ENCODE results near the gene SEMA3F.

SEMA3F gene

DNA sequence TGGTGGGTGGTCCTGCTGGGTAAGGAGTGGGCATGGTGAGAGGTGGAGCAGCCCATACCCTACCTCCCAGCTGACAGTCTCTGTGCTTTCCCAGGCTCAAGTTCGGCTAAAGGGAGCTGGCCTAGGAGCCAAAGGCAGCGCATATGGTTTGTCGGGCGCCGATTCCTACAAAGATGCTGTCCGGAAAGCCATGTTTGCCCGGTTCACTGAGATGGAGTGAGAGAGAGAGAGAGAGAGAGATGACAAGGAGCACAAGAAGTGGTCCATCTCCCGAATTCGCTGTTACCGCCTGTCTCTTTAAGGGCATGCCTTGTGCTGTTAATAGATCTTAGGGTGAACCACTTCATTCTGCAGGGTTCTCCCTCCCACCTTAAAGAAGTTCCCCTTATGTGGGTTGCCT lies 36.9 kb upstream of the SEMA3F start:
- peaks cover 59% of the 10 kb centered on the region for H3K36me3 ChIP-seq (replicated peaks; ENCODE audit: low read depth, low read length)
- H3K79me2 ChIP-seq (ENCODE audit: low read length), result no peaks in the 10 kb centered on the region
- no peak overlapping the region for H3K4me3 ChIP-seq (ENCODE audit: low read length)
- no peak overlapping the region for H3K27ac ChIP-seq (ENCODE audit: low read length)
- H3K9me3 ChIP-seq (ENCODE audit: insufficient read depth, low read length), result no peaks in the 10 kb centered on the region
- H4K20me1 ChIP-seq (ENCODE audit: insufficient read depth, low read length), result no peaks in the 10 kb centered on the region
- H3K9ac ChIP-seq (ENCODE audit: low read length), result no peak overlapping the region
- no peak overlapping the region for H2AFZ ChIP-seq (ENCODE audit: low read depth, low read length)
- H3K4me2 ChIP-seq (ENCODE audit: low read length), result no peak overlapping the region
- H3K4me1 ChIP-seq (ENCODE audit: low read length), result no peaks in the 10 kb centered on the region
- no peak for TF ChIP-seq EZH2phosphoT487 (IDR thresholded peaks at IDR 0.05; ENCODE audit: low read depth)
- no peak for TF ChIP-seq CTCF (IDR thresholded peaks at IDR 0.05; ENCODE audit: low read depth, low read length)
- H3K27me3 ChIP-seq (ENCODE audit: low read depth, low read length), result no peaks in the 10 kb centered on the region

DNA sequence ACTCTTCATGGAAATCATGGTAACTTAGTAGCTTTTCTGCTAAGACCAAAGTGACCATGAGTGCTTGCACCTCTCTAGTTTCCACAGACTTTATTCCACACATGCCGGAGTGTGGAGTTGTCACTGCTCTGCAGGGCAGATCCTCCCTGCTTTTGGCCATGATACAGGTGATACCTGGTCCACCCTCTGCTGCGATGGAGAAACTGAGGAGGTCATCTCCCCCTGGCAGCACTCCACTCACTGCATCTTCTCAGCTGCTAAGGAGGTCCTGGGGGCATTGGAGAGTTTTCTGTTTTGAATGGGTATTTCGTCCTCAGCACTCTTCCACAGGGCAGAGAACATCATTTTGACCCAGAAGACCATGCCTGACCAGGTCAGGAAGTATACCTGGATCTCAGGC lies 35.3 kb upstream of the SEMA3F start:
- Histone ChIP-seq H4K20me1 (ENCODE audit: insufficient read depth, low read length) (no peaks in the 10 kb centered on the region), H3K9ac (ENCODE audit: low read length) (no peak overlapping the region), H3K4me3 (ENCODE audit: low read length) (no peak overlapping the region), H3K4me2 (ENCODE audit: low read length) (no peak overlapping the region), H3K4me1 (ENCODE audit: low read length) (no peaks in the 10 kb centered on the region), H2AFZ (ENCODE audit: low read depth, low read length) (no peak overlapping the region), H3K79me2 (ENCODE audit: low read length) (no peaks in the 10 kb centered on the region), H3K36me3 (replicated peaks; ENCODE audit: low read depth, low read length) (peaks cover 44% of the 10 kb centered on the region), H3K27me3 (ENCODE audit: low read depth, low read length) (no peaks in the 10 kb centered on the region), H3K9me3 (ENCODE audit: insufficient read depth, low read length) (no peaks in the 10 kb centered on the region), H3K27ac (ENCODE audit: low read length) (no peak overlapping the region)
- TF ChIP-seq CTCF (IDR thresholded peaks at IDR 0.05; ENCODE audit: low read depth, low read length) (no peak), EZH2phosphoT487 (IDR thresholded peaks at IDR 0.05; ENCODE audit: low read depth) (no peak)

- H3K4me2 ChIP-seq (ENCODE audit: low read length), result no peak overlapping the region
- no peak overlapping the region for H3K9ac ChIP-seq (ENCODE audit: low read length)
- H3K4me3 ChIP-seq (ENCODE audit: low read length), result no peak overlapping the region
- no peaks in the 10 kb centered on the region for H3K27me3 ChIP-seq (ENCODE audit: low read depth, low read length)
- H3K36me3 ChIP-seq (replicated peaks; ENCODE audit: low read depth, low read length), result peaks cover 38% of the 10 kb centered on the region
- H2AFZ ChIP-seq (ENCODE audit: low read depth, low read length), result no peak overlapping the region
- no peaks in the 10 kb centered on the region for H4K20me1 ChIP-seq (ENCODE audit: insufficient read depth, low read length)
- no peaks in the 10 kb centered on the region for H3K9me3 ChIP-seq (ENCODE audit: insufficient read depth, low read length)
- TF ChIP-seq EZH2phosphoT487 (IDR thresholded peaks at IDR 0.05; ENCODE audit: low read depth) (no peak), CTCF (IDR thresholded peaks at IDR 0.05; ENCODE audit: low read depth, low read length) (no peak)
- H3K79me2 ChIP-seq (ENCODE audit: low read length), result no peaks in the 10 kb centered on the region
- H3K27ac ChIP-seq (ENCODE audit: low read length), result no peak overlapping the region
- no peaks in the 10 kb centered on the region for H3K4me1 ChIP-seq (ENCODE audit: low read length)
These were observed 34.6 kb upstream of the SEMA3F start for GRCh38 chr3:50120364-50121071.

GRCh38 chr3:50121072-50122032 lies 33.8 kb upstream of the SEMA3F start:
- H3K36me3 ChIP-seq (replicated peaks; ENCODE audit: low read depth, low read length), result peaks cover 30% of the 10 kb centered on the region
- H3K27me3 ChIP-seq (ENCODE audit: low read depth, low read length), result no peaks in the 10 kb centered on the region
- no peaks in the 10 kb centered on the region for H3K9me3 ChIP-seq (ENCODE audit: insufficient read depth, low read length)
- no peaks in the 10 kb centered on the region for H3K4me1 ChIP-seq (ENCODE audit: low read length)
- H3K9ac ChIP-seq (ENCODE audit: low read length), result no peak overlapping the region
- H3K4me3 ChIP-seq (ENCODE audit: low read length), result no peak overlapping the region
- H2AFZ ChIP-seq (ENCODE audit: low read depth, low read length), result no peak overlapping the region
- no peaks in the 10 kb centered on the region for H3K79me2 ChIP-seq (ENCODE audit: low read length)
- no peak overlapping the region for H3K4me2 ChIP-seq (ENCODE audit: low read length)
- H4K20me1 ChIP-seq (ENCODE audit: insufficient read depth, low read length), result no peaks in the 10 kb centered on the region
- no peak overlapping the region for H3K27ac ChIP-seq (ENCODE audit: low read length)
- no peak for TF ChIP-seq EZH2phosphoT487 (IDR thresholded peaks at IDR 0.05; ENCODE audit: low read depth)
- peak; percentile 95 for TF ChIP-seq CTCF (IDR thresholded peaks at IDR 0.05; ENCODE audit: low read depth, low read length)
